Gastrocnemius medialis (tissue), 4 donors: Measurements from ENCODE around the gene ATXN1. TPM values are rescaled to one million over a fixed set of nuclear protein-coding genes. Genes with fewer than 3 reads are reported as not detected.

Source experiments
- ATAC-seq, 2 donors: fragments of 150-250 bp; one replicate each; pipeline ENCODE4 v1.9.1; 2016
- DNase-seq, 2 donors: peaks; one replicate each; pipeline ENCODE4 v3.0.0-alpha.2; 2019
- H3K27ac ChIP-seq, 4 donors: fragments of 200-600 bp; sonication (generic); 1 replicate in 1 of 4; 2 replicates in 3 of 4; pipeline ENCODE4 v1.5.1; 2016 to 2018; ENCODE audit warnings: mild to moderate bottlenecking in 2 of 4, moderate library complexity in 1 of 4
- H3K27me3 ChIP-seq, 3 donors: fragments of 200-600 bp; sonication (generic) in 2 of 3; 1 replicate in 1 of 3; 2 replicates in 2 of 3; pipeline versions ENCODE4 v1.5.1 to v1.6.0; 2016 to 2019; ENCODE audit warnings: mild to moderate bottlenecking in 1 of 3, moderate library complexity in 1 of 3
- H3K36me3 ChIP-seq, 2 donors: fragments of 200-600 bp; sonication (generic) in 1 of 2; one replicate each; pipeline ENCODE4 v1.5.1; 2017 to 2018
- H3K4me1 ChIP-seq, 2 donors: fragments of 200-600 bp; sonication (generic) in 1 of 2; one replicate each; pipeline ENCODE4 v1.5.1; 2016 to 2017; ENCODE audit warnings: mild to moderate bottlenecking in 2 of 2
- H3K4me3 ChIP-seq, 4 donors: fragments of 200-600 bp; sonication (generic) in 3 of 4; 1 replicate in 1 of 4; 2 replicates in 3 of 4; pipeline ENCODE4 v1.5.1; 2016 to 2019; ENCODE audit warnings: mild to moderate bottlenecking in 2 of 4
- H3K9me3 ChIP-seq, 3 donors: fragments of 200-600 bp; sonication (generic) in 2 of 3; 1 replicate in 1 of 3; 2 replicates in 2 of 3; pipeline ENCODE4 v1.5.1; 2016 to 2019
- POLR2A ChIP-seq, 2 donors: fragments of 450-650 bp; IDR thresholded peaks; one replicate each; pipeline ENCODE4 v1.6.1; 2017; ENCODE audit warnings: antibody characterized with exemption in 2 of 2, mild to moderate bottlenecking in 2 of 2, moderate library complexity in 2 of 2
- in situ Hi-C, 4 donors: fragments of 200-750 bp; cut with MboI; loops; one replicate each; pipeline versions ENCODE4 v1.15.0 to v1.8.0; 2017; ENCODE audit warnings: low sequenced_read_pairs in 4 of 4
- intact Hi-C: fragments of 100-400 bp; cut with DNase I; formaldehyde crosslinking; loops from one replicate; pipeline ENCODE4 v1.15.1; 2023; ENCODE audit warnings: low total_unique reads
- total RNA-seq, 4 donors: library from RNA; depleted of rRNA; stranded (reverse); fragments of >200 nt; gene quantifications; one replicate each; pipeline versions ENCODE4 v1.1.0 to v1.2.3, GENCODE V29; 2016
- TF ChIP-seq, protein P1 (sequence below), 5 experiments: fragments of 450-650 bp in 3 of 5; fragments of 200-600 bp in 2 of 5; sonication (generic) in 2 of 5; IDR thresholded peaks in 4 of 5; conservative IDR thresholded peaks in 1 of 5; 1 replicate in 4 of 5; 2 replicates in 1 of 5; pipeline ENCODE4 v1.5.1; 2016 to 2019; ENCODE audit warnings: antibody characterized with exemption in 5 of 5, mild to moderate bottlenecking in 3 of 5, moderate library complexity in 3 of 5

ATXN1 gene
- total RNA-seq, 4 donors from 2014 or later = 21.8 to 42.9 (median 33.1) TPM

- H3K9me3 ChIP-seq = no peaks in the 10 kb centered on the region
- in situ Hi-C loops = loop anchor here in 3 of 4 donors (5.0 to 25.0 kb wide), 3 partner anchors 92 to 636 kb away; partner anchors contain the start of gene GMPR (in 1 of the 3)
- peaks cover 44 to 48% of the 10 kb centered on the region in 2 donors for H3K4me1 ChIP-seq
- H3K27me3 ChIP-seq = no peaks in the 10 kb centered on the region
- no peak overlapping the region for H3K27ac ChIP-seq
- ATAC-seq (no peak), DNase-seq (no peak)
- TF ChIP-seq, protein P1, sequence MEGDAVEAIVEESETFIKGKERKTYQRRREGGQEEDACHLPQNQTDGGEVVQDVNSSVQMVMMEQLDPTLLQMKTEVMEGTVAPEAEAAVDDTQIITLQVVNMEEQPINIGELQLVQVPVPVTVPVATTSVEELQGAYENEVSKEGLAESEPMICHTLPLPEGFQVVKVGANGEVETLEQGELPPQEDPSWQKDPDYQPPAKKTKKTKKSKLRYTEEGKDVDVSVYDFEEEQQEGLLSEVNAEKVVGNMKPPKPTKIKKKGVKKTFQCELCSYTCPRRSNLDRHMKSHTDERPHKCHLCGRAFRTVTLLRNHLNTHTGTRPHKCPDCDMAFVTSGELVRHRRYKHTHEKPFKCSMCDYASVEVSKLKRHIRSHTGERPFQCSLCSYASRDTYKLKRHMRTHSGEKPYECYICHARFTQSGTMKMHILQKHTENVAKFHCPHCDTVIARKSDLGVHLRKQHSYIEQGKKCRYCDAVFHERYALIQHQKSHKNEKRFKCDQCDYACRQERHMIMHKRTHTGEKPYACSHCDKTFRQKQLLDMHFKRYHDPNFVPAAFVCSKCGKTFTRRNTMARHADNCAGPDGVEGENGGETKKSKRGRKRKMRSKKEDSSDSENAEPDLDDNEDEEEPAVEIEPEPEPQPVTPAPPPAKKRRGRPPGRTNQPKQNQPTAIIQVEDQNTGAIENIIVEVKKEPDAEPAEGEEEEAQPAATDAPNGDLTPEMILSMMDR (IDR thresholded peaks at IDR 0.05 in 4 of 5, conservative IDR thresholded peaks at IDR 0.05 in 1 of 5) = no peak
- no peak for TF ChIP-seq POLR2A (IDR thresholded peaks at IDR 0.05)
- peaks cover 0 to 10% of the 10 kb centered on the region in 2 donors for H3K36me3 ChIP-seq
- H3K4me3 ChIP-seq = no peak overlapping the region
- intact Hi-C loops = loop anchor here (10.0 kb wide), 1 partner anchor 192 kb away; no protein-coding TSS in a partner anchor
Measured at GRCh38 chr6:16326531-16326930, 434.7 kb downstream of the ATXN1 start.

DNA sequence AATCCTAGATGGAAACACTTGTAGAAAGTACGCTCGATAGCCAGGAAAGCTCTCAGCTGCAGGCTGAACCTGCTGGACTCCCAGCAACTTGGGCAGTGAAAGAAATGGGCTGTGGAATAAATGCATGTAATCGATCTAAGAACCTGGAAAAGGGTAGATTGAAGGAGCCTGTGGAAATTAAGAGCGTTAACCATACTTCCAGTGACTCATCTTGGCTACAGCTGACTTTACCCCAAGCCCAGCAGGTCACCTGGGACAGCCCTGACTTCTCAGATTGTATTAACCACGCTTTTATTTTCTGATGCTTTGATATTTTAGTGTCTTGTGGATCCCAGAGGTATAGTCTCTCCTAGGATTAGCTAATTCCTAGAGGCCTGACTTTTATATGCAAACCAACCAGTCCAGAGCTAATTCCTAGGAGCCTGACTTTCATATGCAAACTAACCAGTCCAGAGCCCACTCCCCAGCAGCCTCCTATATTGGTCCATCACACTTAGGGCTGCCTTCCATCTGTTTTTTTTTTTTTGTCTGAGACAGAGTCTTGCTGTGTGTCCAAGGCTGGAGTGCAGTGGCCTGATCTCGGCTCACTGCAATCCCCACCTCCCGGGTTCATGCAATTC is 436.5 kb downstream of the ATXN1 start:
- no peaks in the 10 kb centered on the region for H3K27me3 ChIP-seq
- no peak for DNase-seq
- H3K36me3 ChIP-seq = peaks cover 0 to 10% of the 10 kb centered on the region in 2 donors
- no peaks in the 10 kb centered on the region for H3K9me3 ChIP-seq
- H3K4me3 ChIP-seq = no peak overlapping the region
- intact Hi-C loops = loop anchor here (10.0 kb wide), 1 partner anchor 190 kb away; no protein-coding TSS in a partner anchor
- peaks cover 56% of the 10 kb centered on the region in 2 donors for H3K4me1 ChIP-seq
- no peak for ATAC-seq
- TF ChIP-seq, protein P1 (IDR thresholded peaks at IDR 0.05 in 4 of 5, conservative IDR thresholded peaks at IDR 0.05 in 1 of 5) = no peak
- no peak for TF ChIP-seq POLR2A (IDR thresholded peaks at IDR 0.05)
- H3K27ac ChIP-seq = peak overlapping the region; percentile 93 to 100 (median 96)
- in situ Hi-C loops = loop anchor here in 3 of 4 donors (5.0 to 25.0 kb wide), 3 partner anchors 90 to 638 kb away; partner anchors contain the start of gene GMPR (in 1 of the 3)

DNA sequence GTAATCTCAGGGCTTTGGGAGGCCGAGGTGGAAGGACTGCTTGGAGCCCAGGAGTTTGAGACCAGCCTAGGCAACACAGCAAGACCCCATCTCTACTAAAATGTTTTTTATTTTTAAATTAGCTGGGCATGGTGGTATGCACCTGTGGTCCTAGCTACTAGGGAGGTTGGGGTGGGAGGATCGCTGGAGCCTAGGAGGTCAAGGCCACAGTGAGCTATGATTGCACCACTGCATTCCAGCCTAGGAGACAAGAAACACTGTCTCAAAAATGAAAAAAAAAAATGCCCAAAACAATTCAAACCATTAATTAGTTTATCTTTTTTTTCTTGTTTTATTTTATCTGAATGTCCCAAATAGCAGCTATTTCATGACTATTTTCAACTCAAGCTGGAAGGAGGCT is 437.1 kb downstream of the ATXN1 start:
- Histone ChIP-seq H3K4me3 (no peak overlapping the region), H3K27me3 (no peaks in the 10 kb centered on the region), H3K4me1 (peaks cover 57 to 61% of the 10 kb centered on the region in 2 donors), H3K36me3 (peaks cover 0 to 10% of the 10 kb centered on the region in 2 donors), H3K9me3 (no peaks in the 10 kb centered on the region), H3K27ac (peak overlapping the region; percentile 93 to 100 (median 96))
- TF ChIP-seq POLR2A (IDR thresholded peaks at IDR 0.05) = no peak
- TF ChIP-seq, protein P1 (IDR thresholded peaks at IDR 0.05 in 4 of 5, conservative IDR thresholded peaks at IDR 0.05 in 1 of 5) = no peak
- ATAC-seq = no peak
- intact Hi-C loops = loop anchor here (10.0 kb wide), 1 partner anchor 189 kb away; no protein-coding TSS in a partner anchor
- no peak for DNase-seq
- in situ Hi-C loops = loop anchor here in 1 of 4 donors (10.0 kb wide), 1 partner anchor 89 kb away; the partner anchor contains the start of gene GMPR

- no peaks in the 10 kb centered on the region for H3K27me3 ChIP-seq
- H3K4me3 ChIP-seq = peak overlapping the region in 2 of 4 donors; percentile 10 to 34
- no peaks in the 10 kb centered on the region for H3K9me3 ChIP-seq
- peaks cover 61 to 71% of the 10 kb centered on the region in 2 donors for H3K4me1 ChIP-seq
- ATAC-seq (peak; percentile 64 to 69), DNase-seq (peak; percentile 83 to 93)
- H3K36me3 ChIP-seq = peaks cover 0 to 10% of the 10 kb centered on the region in 2 donors
- TF ChIP-seq, protein P1 (IDR thresholded peaks at IDR 0.05 in 4 of 5, conservative IDR thresholded peaks at IDR 0.05 in 1 of 5) = peak in 1 of 5 experiments; percentile 15
- peak; percentile 83 to 93 for TF ChIP-seq POLR2A (IDR thresholded peaks at IDR 0.05)
- peak overlapping the region; percentile 93 to 100 (median 96) for H3K27ac ChIP-seq
- in situ Hi-C loops (loop anchor here in 1 of 4 donors (10.0 kb wide), 1 partner anchor 88 kb away; the partner anchor contains the start of gene GMPR), intact Hi-C loops (loop anchor here (10.0 kb wide), 1 partner anchor 188 kb away; no protein-coding TSS in a partner anchor)
Measured at GRCh38 chr6:16322666-16323312, 438.5 kb downstream of the ATXN1 start.
